ENCODE data around the gene MPRIP.

MPRIP gene

GRCh38 chr17:17087424-17088015 is 45.3 kb downstream of the MPRIP start:
- no peak for DNase-seq (ENCODE audit: low spot score)

GRCh38 chr17:17088086-17088485 is 45.8 kb downstream of the MPRIP start:
- DNase-seq (ENCODE audit: low spot score) = no peak

GRCh38 chr17:17088541-17089525 is 46.6 kb downstream of the MPRIP start:
- no peak for DNase-seq (ENCODE audit: low spot score)

- no peak for DNase-seq (ENCODE audit: low spot score)
Observed at GRCh38 chr17:17089796-17090641, 47.8 kb downstream of the MPRIP start.

GRCh38 chr17:17090642-17091103 is 48.4 kb downstream of the MPRIP start:
- DNase-seq (ENCODE audit: low spot score) = no peak

GRCh38 chr17:17091276-17091675 is 49.0 kb downstream of the MPRIP start:
- no peak for DNase-seq (ENCODE audit: low spot score)

- no peak for DNase-seq (ENCODE audit: low spot score)
Observed at GRCh38 chr17:17091856-17092756, 49.8 kb downstream of the MPRIP start.

GRCh38 chr17:17093764-17094163 is 51.5 kb downstream of the MPRIP start:
- no peak for DNase-seq (ENCODE audit: low spot score)

GRCh38 chr17:17096438-17097178 is 54.4 kb downstream of the MPRIP start:
- no peak for DNase-seq (ENCODE audit: low spot score)

GRCh38 chr17:17097763-17098345 is 55.6 kb downstream of the MPRIP start:
- no peak for DNase-seq (ENCODE audit: low spot score)

- DNase-seq (ENCODE audit: low spot score) = no peak
Observed at GRCh38 chr17:17098551-17099179, 56.4 kb downstream of the MPRIP start.

- DNase-seq (ENCODE audit: low spot score) = no peak
Observed at GRCh38 chr17:17102176-17102575, 59.9 kb downstream of the MPRIP start.

GRCh38 chr17:17103160-17103559 is 60.9 kb downstream of the MPRIP start:
- DNase-seq (ENCODE audit: low spot score) = no peak

GRCh38 chr17:17104036-17104435 is 61.8 kb downstream of the MPRIP start:
- DNase-seq (ENCODE audit: low spot score) = no peak

GRCh38 chr17:17104494-17104893 is 62.2 kb downstream of the MPRIP start:
- DNase-seq (ENCODE audit: low spot score) = peak; percentile 65

- no peak for DNase-seq (ENCODE audit: low spot score)
Observed at GRCh38 chr17:17105976-17106375, 63.7 kb downstream of the MPRIP start.

GRCh38 chr17:17106756-17107155 is 64.5 kb downstream of the MPRIP start:
- DNase-seq (ENCODE audit: low spot score) = no peak

- no peak for DNase-seq (ENCODE audit: low spot score)
Observed at GRCh38 chr17:17107281-17107680, 65.0 kb downstream of the MPRIP start.

GRCh38 chr17:17107891-17108431 is 65.7 kb downstream of the MPRIP start:
- DNase-seq (ENCODE audit: low spot score) = peak; percentile 26

Measured in globus pallidus (tissue), 1 donor.